Thyroid gland (tissue), 4 donors: ENCODE results near the gene PLGRKT. TPM values are rescaled to one million over a fixed set of nuclear protein-coding genes. Genes with fewer than 3 reads are reported as not detected.
"Not testable (repeated sequence)": the region's sequence is repeated elsewhere in the genome, so short reads cannot be mapped to it uniquely, and the experiment has no call there.

Experiments
- DNase-seq, 2 donors: peaks; one replicate each; pipeline ENCODE4 v3.0.0-alpha.2; 2019
- H3K27ac ChIP-seq, 3 donors: fragments of 200-600 bp; sonication (generic); 1 replicate in 2 of 3; 2 replicates in 1 of 3; pipeline ENCODE4 v1.5.1; 2016 to 2019; ENCODE audit warnings: mild to moderate bottlenecking in 1 of 3, moderate library complexity in 1 of 3
- H3K27me3 ChIP-seq: fragments of 200-600 bp; sonication (generic); one replicate; pipeline ENCODE4 v1.5.1; 2019
- H3K36me3 ChIP-seq, 2 donors: fragments of 200-600 bp; sonication (generic); one replicate each; pipeline ENCODE4 v1.5.1; 2016 to 2019
- H3K4me1 ChIP-seq, 2 donors: fragments of 200-600 bp; sonication (generic); one replicate each; pipeline ENCODE4 v1.5.1; 2017 to 2019
- H3K4me3 ChIP-seq, 3 donors: fragments of 200-600 bp; sonication (generic); replicated peaks in 1 of 3; 1 replicate in 2 of 3; 2 replicates in 1 of 3; pipeline ENCODE4 v1.5.1; 2016; ENCODE audit warnings: mild to moderate bottlenecking in 1 of 3
- H3K9me3 ChIP-seq: fragments of 200-600 bp; sonication (generic); one replicate; pipeline ENCODE4 v1.5.1; 2017
- POLR2A ChIP-seq, 2 donors: fragments of 450-650 bp; IDR thresholded peaks; one replicate each; pipeline ENCODE4 v1.6.1; 2017; ENCODE audit warnings: antibody characterized with exemption in 2 of 2, mild to moderate bottlenecking in 2 of 2, moderate library complexity in 1 of 2
- WGBS, 2 donors: methylation state at CpG; one replicate each; pipeline ENCODE4 v1.1.5; 2017; 5-methylcytosine and 5-hydroxymethylcytosine counted together
- intact Hi-C: fragments of 100-400 bp; cut with DNase I; formaldehyde crosslinking; loops from one replicate; pipeline ENCODE4 v1.15.1; 2023
- total RNA-seq, 4 donors: library from RNA; depleted of rRNA; stranded (reverse); fragments of >200 nt; gene quantifications; one replicate each; pipeline ENCODE4 v1.2.3, GENCODE V29; 2016
- TF ChIP-seq, protein P1 (sequence below), 6 experiments: fragments of 200-600 bp in 3 of 6; fragments of 450-650 bp in 3 of 6; sonication (generic) in 3 of 6; IDR thresholded peaks; one replicate each; pipeline ENCODE4 v1.5.1; 2016 to 2019; ENCODE audit warnings: antibody characterized with exemption in 6 of 6, mild to moderate bottlenecking in 2 of 6, inconsistent platforms in 1 of 6, moderate library complexity in 1 of 6

PLGRKT gene
- total RNA-seq, 4 donors from 2014 or later: 16.2 to 32.7 (median 27.7) TPM

DNA sequence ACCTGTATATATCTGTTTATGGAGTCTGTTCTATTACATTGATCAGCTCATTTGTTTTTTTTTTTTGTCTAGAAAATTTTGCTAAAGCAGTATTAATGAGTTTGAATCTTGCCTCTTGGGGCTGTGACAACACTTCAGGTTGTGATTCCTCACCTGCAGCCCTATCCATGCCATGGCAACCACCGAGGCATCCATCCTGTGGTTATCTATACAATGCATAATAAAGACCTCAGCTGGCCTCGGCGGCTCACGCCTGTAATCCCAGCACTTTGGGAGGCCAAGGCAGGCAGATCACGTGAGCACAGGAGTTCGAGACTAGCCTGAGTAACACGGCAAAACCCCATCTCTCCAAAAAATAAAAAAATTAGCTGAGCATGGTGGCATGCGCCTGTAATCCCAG, 44.5 kb upstream of the PLGRKT start:
- no peak for DNase-seq
- H3K4me3 ChIP-seq: no peak overlapping the region
- H3K36me3 ChIP-seq: no peaks in the 10 kb centered on the region
- no peaks in the 10 kb centered on the region for H3K27me3 ChIP-seq
- intact Hi-C loops: no loop called here
- 90 to 91% methylated on average over 8 of the region's 8 CpGs for WGBS, 2 donors
- H3K4me1 ChIP-seq: no peaks in the 10 kb centered on the region
- no peaks in the 10 kb centered on the region for H3K9me3 ChIP-seq
- TF ChIP-seq, protein P1, sequence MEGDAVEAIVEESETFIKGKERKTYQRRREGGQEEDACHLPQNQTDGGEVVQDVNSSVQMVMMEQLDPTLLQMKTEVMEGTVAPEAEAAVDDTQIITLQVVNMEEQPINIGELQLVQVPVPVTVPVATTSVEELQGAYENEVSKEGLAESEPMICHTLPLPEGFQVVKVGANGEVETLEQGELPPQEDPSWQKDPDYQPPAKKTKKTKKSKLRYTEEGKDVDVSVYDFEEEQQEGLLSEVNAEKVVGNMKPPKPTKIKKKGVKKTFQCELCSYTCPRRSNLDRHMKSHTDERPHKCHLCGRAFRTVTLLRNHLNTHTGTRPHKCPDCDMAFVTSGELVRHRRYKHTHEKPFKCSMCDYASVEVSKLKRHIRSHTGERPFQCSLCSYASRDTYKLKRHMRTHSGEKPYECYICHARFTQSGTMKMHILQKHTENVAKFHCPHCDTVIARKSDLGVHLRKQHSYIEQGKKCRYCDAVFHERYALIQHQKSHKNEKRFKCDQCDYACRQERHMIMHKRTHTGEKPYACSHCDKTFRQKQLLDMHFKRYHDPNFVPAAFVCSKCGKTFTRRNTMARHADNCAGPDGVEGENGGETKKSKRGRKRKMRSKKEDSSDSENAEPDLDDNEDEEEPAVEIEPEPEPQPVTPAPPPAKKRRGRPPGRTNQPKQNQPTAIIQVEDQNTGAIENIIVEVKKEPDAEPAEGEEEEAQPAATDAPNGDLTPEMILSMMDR (IDR thresholded peaks at IDR 0.05): no peak
- TF ChIP-seq POLR2A (IDR thresholded peaks at IDR 0.05): no peak
- H3K27ac ChIP-seq: no peak overlapping the region

DNA sequence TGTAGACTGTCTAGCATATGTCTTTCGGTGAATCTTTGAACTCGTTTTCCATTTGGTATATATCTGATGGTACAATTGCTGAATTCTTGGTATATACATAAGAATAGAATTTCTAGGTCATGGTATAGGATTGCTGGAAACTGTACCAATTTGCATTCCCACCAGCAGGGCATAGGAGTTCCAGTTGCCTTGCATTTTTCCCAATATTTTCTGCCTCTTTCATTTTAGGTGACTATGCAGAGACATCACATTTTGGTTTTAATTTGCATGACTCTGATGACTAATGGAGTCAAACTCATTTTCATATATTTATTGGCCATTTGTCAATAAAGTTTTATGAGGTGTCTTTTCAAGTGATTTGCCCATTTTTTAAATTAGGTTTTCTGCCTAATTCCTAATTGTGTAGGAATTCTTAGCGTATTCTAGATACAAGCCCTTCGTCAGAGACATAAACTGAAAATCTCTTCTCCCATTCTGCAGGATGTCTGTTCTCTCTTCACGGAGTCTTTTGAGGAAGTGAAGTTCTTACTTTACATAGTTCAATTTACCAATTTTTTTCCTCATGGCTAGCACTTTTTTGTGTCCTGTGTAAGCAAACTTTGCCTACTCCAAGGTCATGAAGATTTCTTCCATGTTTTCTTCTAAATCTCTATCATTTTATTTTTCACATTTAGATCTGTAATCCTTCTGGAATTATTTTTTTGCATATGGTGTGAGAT, 43.8 kb upstream of the PLGRKT start:
- Histone ChIP-seq H3K27me3 (no peaks in the 10 kb centered on the region), H3K36me3 (no peaks in the 10 kb centered on the region), H3K27ac (no peak overlapping the region), H3K9me3 (no peaks in the 10 kb centered on the region), H3K4me3 (no peak overlapping the region), H3K4me1 (no peaks in the 10 kb centered on the region)
- WGBS, 2 donors: 92 to 94% methylated on average over 5 of the region's 5 CpGs
- TF ChIP-seq, protein P1 (IDR thresholded peaks at IDR 0.05): no peak
- no peak for TF ChIP-seq POLR2A (IDR thresholded peaks at IDR 0.05)
- intact Hi-C loops: no loop called here
- no peak for DNase-seq

DNA sequence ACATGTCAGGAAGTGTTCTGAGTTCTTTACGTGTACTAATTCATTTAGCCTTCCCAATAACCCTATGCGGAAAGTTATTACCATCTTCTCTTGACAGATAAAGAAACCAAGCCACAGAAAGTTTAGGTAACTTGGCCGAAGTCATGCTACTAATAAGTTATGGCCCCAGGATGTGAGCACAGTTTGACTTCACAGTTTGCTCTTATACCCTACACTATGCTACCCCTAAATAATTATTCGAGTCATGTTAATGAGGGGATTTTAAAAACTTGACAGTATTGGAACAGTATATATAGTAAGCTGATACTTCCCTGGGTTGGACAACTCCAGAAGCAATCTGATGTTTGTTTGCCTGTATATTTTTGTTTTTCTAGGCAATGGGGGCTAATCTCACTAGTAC, 43.2 kb upstream of the PLGRKT start:
- TF ChIP-seq, protein P1 (IDR thresholded peaks at IDR 0.05): no peak
- no peak for TF ChIP-seq POLR2A (IDR thresholded peaks at IDR 0.05)

DNA sequence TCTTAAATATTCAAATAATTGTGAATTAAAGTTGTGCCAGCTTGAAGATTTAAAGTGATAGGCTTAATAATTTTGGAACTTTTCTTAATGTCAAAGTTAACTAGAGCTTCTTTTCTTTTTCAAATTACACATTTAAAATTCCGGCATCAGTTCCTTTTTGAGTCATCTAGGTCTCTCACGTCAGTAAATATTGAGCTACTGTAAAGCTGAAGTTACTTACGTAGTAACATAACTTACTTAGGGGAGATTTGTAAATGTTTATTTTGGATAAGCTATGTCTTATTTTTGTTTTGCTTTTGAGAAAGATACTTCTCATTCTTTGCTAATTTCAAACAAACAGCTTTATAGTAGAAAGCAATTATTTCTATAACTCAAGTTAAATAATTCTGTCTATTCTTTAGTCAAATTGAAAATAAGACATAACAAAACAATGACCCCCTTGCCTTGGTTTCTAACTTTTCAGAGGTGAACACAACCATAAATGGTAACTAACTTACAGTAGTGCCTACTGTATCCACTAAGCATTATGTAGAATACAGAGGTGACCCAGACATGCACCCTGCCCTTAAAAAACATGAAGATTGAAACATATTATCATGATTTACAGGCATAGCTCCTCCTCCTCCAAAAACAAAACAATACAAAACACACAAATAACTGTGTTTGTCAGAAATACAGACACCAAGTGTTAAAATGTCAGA, 42.4 kb upstream of the PLGRKT start:
- no peaks in the 10 kb centered on the region for H3K9me3 ChIP-seq
- TF ChIP-seq, protein P1 (IDR thresholded peaks at IDR 0.05): no peak
- TF ChIP-seq POLR2A (IDR thresholded peaks at IDR 0.05): no peak
- intact Hi-C loops: no loop called here
- no peak for DNase-seq
- no peaks in the 10 kb centered on the region for H3K27me3 ChIP-seq
- H3K4me1 ChIP-seq: no peaks in the 10 kb centered on the region
- WGBS, 2 donors: 85 to 92% methylated on average over 3 of the region's 3 CpGs
- H3K36me3 ChIP-seq: no peaks in the 10 kb centered on the region
- H3K27ac ChIP-seq: no peak overlapping the region
- H3K4me3 ChIP-seq: no peak overlapping the region

More for the DNA sequence above, 43.2 kb upstream of the PLGRKT start:
- Histone ChIP-seq H3K27ac (no peak overlapping the region), H3K4me1 (no peaks in the 10 kb centered on the region), H3K9me3 (no peaks in the 10 kb centered on the region), H3K4me3 (no peak overlapping the region), H3K27me3 (no peaks in the 10 kb centered on the region), H3K36me3 (no peaks in the 10 kb centered on the region)
- WGBS, 2 donors: 94 to 96% methylated on average over 4 of the region's 4 CpGs
- intact Hi-C loops: no loop called here
- no peak for DNase-seq

DNA sequence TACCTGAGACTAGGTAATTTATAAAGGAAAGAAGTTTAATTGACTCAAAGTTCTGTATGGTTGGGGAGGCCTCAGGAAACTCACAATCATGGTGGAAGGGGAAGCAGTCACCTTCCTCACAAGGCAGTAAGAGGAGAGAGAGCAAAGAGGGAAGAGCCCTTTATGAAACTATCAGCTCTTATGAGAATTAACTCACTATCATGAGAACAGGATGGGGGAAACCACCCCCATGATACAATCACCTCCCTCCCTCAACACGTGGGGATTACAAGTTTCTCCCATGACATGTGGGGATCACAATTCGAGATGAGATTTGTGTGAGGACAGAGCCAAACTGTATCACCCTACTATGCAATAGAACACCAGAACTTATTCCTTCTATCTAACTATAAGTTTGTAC, 40.5 kb upstream of the PLGRKT start:
- Histone ChIP-seq H3K4me1 (no peaks in the 10 kb centered on the region), H3K9me3 (no peaks in the 10 kb centered on the region), H3K4me3 (no peak overlapping the region), H3K27me3 (no peaks in the 10 kb centered on the region), H3K36me3 (no peaks in the 10 kb centered on the region), H3K27ac (no peak overlapping the region)
- no peak for TF ChIP-seq POLR2A (IDR thresholded peaks at IDR 0.05)
- TF ChIP-seq, protein P1 (IDR thresholded peaks at IDR 0.05): no peak
- no peak for DNase-seq
- intact Hi-C loops: no loop called here
- 86 to 87% methylated on average over 2 of the region's 2 CpGs for WGBS, 2 donors

DNA sequence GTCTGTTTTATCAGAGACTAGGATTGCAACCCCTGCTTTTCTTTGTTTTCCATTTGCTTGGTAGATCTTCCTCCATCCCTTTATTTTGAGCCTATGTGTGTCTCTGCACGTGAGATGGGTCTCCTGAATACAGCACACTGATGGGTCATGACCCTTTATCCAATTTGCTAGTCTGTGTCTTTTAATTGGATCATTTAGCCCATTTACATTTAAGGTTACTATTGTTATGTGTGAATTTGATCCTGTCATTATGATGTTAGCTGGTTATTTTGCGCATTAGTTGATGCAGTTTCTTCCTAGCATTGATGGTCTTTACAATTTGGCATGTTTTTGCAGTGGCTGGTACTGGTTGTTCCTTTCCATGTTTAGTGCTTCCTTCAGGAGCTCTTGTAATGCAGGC, 37.9 kb upstream of the PLGRKT start:
- H3K27ac ChIP-seq, H3K9me3 ChIP-seq, H3K27me3 ChIP-seq, H3K4me3 ChIP-seq, DNase-seq, H3K36me3 ChIP-seq, H3K4me1 ChIP-seq, intact Hi-C loops: not testable (repeated sequence)
- 91 to 94% methylated on average over 2 of the region's 2 CpGs for WGBS, 2 donors
